Adrenal gland (tissue), 12 donors: Measurements from ENCODE around the gene FOXJ3. TPM values are rescaled to one million over a fixed set of nuclear protein-coding genes. Genes with fewer than 3 reads are reported as not detected.
"Not testable (repeated sequence)": the region's sequence is repeated elsewhere in the genome, so short reads cannot be mapped to it uniquely, and the experiment has no call there.

Experiments
- DNase-seq, 7 donors: peaks; one replicate each; pipeline ENCODE4 v3.0.0-alpha.2; 2019 to 2020
- H3K27ac ChIP-seq, 5 donors: fragments of 200-600 bp; sonication (generic) in 4 of 5; 1 replicate in 3 of 5; 2 replicates in 2 of 5; pipeline versions ENCODE4 v1.5.1 to v1.8.0; 2016 to 2020; ENCODE audit warnings: mild to moderate bottlenecking in 1 of 5
- H3K27me3 ChIP-seq: fragments of 200-600 bp; 2 replicates; pipeline ENCODE4 v1.8.0; 2021
- H3K36me3 ChIP-seq, 2 donors: fragments of 200-600 bp; replicated peaks in 1 of 2; 1 replicate in 1 of 2; 2 replicates in 1 of 2; pipeline versions ENCODE4 v1.5.1 to v1.8.0; 2018 to 2022
- H3K4me1 ChIP-seq, 2 donors: fragments of 200-600 bp; replicated peaks in 1 of 2; 1 replicate in 1 of 2; 2 replicates in 1 of 2; pipeline versions ENCODE4 v1.5.1 to v1.8.0; 2018 to 2021
- H3K4me3 ChIP-seq, 4 donors: fragments of 200-600 bp; sonication (generic) in 3 of 4; one replicate each; pipeline ENCODE4 v1.5.1; 2016 to 2018
- H3K9me3 ChIP-seq, 3 donors: fragments of 200-600 bp; sonication (generic) in 1 of 3; replicated peaks in 1 of 3; 1 replicate in 2 of 3; 2 replicates in 1 of 3; pipeline versions ENCODE4 v1.5.1 to v1.8.0; 2016 to 2021
- POLR2A ChIP-seq, 2 donors: fragments of 450-650 bp; IDR thresholded peaks; one replicate each; pipeline ENCODE4 v1.6.1; 2017; ENCODE audit warnings: antibody characterized with exemption in 2 of 2, mild to moderate bottlenecking in 2 of 2, moderate library complexity in 1 of 2
- WGBS, 4 donors: extraction: QIAGEN DNeasy Blood & Tissue Kit in 2 of 4; methylation state at CpG; one replicate each; pipeline versions ENCODE4 v1.1.5 to v1.1.7; 2013 to 2017; 5-methylcytosine and 5-hydroxymethylcytosine counted together
- intact Hi-C, 2 donors: fragments of 100-400 bp; cut with DNase I; formaldehyde crosslinking; loops; one replicate each; pipeline versions ENCODE4 v1.14.1 to v1.15.0; 2022 to 2023
- polyA plus RNA-seq, 3 donors: library from polyadenylated mRNA; stranded (reverse); fragments of 200-250 nt in 2 of 3; fragments of 350-450 nt in 1 of 3; fragmentation: Illumina TruSeq in 1 of 3; extraction: RNeasy Lipid Tissue Mini Kit (QIAGEN cat#74804) in 1 of 3; gene quantifications; one replicate each; pipeline ENCODE4 v1.2.3, GENCODE V29; 2013 to 2014
- total RNA-seq, 9 donors: library from RNA; depleted of rRNA in 4 of 9; stranded (reverse); fragments of >200 nt in 4 of 9; fragments of 120-200 nt in 1 of 9; fragmentation: NEBNext Ultra II Directional in 1 of 9; extraction: Animal tissue kit (Norgen Biotek cat#: 25700) in 1 of 9; gene quantifications; one replicate each; pipeline versions ENCODE4 v1.1.0 to v1.2.4, GENCODE V29; 2013 to 2023
- TF ChIP-seq, protein P1 (sequence below), 6 experiments: fragments of 450-650 bp in 4 of 6; fragments of 200-600 bp in 2 of 6; sonication (generic) in 1 of 6; IDR thresholded peaks; 1 replicate in 5 of 6; 2 replicates in 1 of 6; pipeline versions ENCODE4 v1.5.1 to v1.8.0; 2016 to 2021; ENCODE audit warnings: antibody characterized with exemption in 6 of 6, mild to moderate bottlenecking in 2 of 6, moderate library complexity in 1 of 6
- donor health status: healthy with polysubstance abuse.
- donor health status: Bipolar disorder and iron deficiency.
- donor health status: DM: yes; HTN: yes; CAD: no.
- donor health status: DM: no; HTN: no; CAD: no.
- donor health status: DM: no; HTN: no; CAD: no.
- donor health status: DM: yes; HTN: yes; CAD: no.

Gene FOXJ3
- total and polyA plus RNA-seq, 12 donors = 8.4 to 58.5 (median 33.4) TPM

DNA sequence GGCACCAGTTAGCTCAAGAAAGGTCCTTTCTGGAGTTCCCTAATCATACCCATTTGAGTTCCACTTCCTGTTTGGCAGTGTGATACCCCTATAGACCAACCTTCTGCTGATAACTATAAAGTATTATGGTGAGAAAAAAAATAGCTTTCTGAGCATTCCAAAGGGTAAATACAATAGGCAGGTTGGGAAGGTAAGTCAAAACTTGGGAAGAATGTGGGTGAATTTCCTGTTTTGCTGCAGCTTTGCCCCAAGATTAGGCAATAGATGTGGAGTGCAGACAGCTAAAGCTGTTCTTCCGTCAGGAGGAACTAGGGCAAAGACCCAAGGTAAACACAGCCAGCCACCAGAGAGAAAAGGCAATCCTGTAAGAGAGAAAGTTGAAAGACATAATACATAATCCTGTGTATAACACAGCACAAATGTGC, 120.6 kb downstream of the FOXJ3 start:
- TF ChIP-seq, protein P1, sequence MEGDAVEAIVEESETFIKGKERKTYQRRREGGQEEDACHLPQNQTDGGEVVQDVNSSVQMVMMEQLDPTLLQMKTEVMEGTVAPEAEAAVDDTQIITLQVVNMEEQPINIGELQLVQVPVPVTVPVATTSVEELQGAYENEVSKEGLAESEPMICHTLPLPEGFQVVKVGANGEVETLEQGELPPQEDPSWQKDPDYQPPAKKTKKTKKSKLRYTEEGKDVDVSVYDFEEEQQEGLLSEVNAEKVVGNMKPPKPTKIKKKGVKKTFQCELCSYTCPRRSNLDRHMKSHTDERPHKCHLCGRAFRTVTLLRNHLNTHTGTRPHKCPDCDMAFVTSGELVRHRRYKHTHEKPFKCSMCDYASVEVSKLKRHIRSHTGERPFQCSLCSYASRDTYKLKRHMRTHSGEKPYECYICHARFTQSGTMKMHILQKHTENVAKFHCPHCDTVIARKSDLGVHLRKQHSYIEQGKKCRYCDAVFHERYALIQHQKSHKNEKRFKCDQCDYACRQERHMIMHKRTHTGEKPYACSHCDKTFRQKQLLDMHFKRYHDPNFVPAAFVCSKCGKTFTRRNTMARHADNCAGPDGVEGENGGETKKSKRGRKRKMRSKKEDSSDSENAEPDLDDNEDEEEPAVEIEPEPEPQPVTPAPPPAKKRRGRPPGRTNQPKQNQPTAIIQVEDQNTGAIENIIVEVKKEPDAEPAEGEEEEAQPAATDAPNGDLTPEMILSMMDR (IDR thresholded peaks at IDR 0.05) = no peak
- peak overlapping the region in 1 of 5 donors; percentile 3 for H3K27ac ChIP-seq
- H3K4me1 ChIP-seq = peaks cover 3 to 21% of the 10 kb centered on the region in 2 donors
- H3K36me3 ChIP-seq = no peaks in the 10 kb centered on the region
- 23 to 44% (median 27%) methylated on average over 1 of the region's 1 CpG for WGBS, 4 donors
- H3K9me3 ChIP-seq = no peaks in the 10 kb centered on the region
- intact Hi-C loops = no loop called here
- H3K27me3 ChIP-seq = no peaks in the 10 kb centered on the region
- H3K4me3 ChIP-seq = no peak overlapping the region
- DNase-seq = peak in 2 of 7 donors; percentile 20 to 44

DNA sequence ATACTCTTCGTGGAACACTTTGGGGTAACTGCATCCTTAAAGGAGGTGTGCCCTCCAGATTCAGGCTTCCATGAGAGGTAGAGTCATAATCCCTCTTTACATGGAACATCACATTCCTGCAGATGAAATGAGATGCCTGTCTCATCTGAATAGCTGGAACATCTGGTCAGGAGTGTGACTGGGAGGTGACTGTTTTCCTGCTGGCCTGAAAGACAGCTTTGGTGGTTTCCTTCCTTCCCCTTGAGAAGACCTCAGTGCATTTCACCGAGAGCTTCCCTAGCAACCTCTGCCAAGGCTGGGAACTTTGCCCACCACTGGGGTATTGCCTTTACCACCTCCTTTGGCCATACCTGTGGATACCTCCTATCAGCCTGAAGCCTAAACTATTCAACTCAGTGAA, 123.8 kb downstream of the FOXJ3 start:
- no peak for DNase-seq
- no peaks in the 10 kb centered on the region for H3K36me3 ChIP-seq
- H3K27me3 ChIP-seq = no peaks in the 10 kb centered on the region
- no peaks in the 10 kb centered on the region for H3K9me3 ChIP-seq
- TF ChIP-seq, protein P1 (IDR thresholded peaks at IDR 0.05) = no peak
- TF ChIP-seq POLR2A (IDR thresholded peaks at IDR 0.05) = no peak
- H3K27ac ChIP-seq = no peak overlapping the region
- intact Hi-C loops = no loop called here
- no peak overlapping the region for H3K4me3 ChIP-seq
- H3K4me1 ChIP-seq = peaks cover 3 to 21% of the 10 kb centered on the region in 2 donors
- WGBS, 4 donors = 86 to 92% (median 89%) methylated on average over 2 of the region's 2 CpGs

DNA sequence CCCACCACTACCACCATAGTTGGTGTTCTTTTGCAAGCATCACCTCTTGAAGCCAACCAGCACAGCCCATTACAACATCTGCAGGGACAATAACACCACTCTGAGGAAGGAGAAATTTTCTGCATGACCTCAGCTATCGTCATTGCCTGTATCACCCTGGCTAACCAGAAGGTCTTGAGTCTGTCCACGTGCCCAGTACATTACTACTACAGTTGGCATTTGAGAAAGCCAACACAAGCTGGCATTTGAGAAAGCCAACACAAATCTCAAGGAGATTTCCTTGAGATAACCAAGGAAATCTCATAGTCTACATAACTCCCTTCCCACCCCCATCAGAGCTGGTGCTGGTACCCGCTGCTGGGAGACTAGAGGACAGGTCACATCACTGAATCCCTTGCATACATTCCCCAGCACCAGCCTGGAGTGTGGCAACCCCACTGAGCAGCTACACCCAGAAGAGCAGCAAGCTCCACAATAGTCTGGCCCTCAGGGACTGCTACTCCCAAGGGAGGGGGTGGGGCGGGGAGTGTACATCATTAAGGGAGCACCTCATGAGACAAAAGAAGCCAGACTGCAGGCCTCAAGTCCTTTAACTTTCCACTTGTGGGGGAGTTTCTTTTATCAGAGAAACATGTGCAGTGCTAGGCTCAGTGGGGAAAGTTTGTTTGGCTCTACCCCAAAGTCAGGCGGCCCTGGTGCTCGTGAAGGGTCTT, 124.5 kb downstream of the FOXJ3 start:
- Histone ChIP-seq H3K36me3 (no peaks in the 10 kb centered on the region), H3K4me3 (no peak overlapping the region), H3K27me3 (no peaks in the 10 kb centered on the region), H3K4me1 (peaks cover 3 to 21% of the 10 kb centered on the region in 2 donors), H3K27ac (no peak overlapping the region), H3K9me3 (no peaks in the 10 kb centered on the region)
- 88 to 100% (median 92%) methylated on average over 6 of the region's 6 CpGs for WGBS, 4 donors
- DNase-seq = no peak
- no peak for TF ChIP-seq POLR2A (IDR thresholded peaks at IDR 0.05)
- TF ChIP-seq, protein P1 (IDR thresholded peaks at IDR 0.05) = no peak
- intact Hi-C loops = no loop called here

DNA sequence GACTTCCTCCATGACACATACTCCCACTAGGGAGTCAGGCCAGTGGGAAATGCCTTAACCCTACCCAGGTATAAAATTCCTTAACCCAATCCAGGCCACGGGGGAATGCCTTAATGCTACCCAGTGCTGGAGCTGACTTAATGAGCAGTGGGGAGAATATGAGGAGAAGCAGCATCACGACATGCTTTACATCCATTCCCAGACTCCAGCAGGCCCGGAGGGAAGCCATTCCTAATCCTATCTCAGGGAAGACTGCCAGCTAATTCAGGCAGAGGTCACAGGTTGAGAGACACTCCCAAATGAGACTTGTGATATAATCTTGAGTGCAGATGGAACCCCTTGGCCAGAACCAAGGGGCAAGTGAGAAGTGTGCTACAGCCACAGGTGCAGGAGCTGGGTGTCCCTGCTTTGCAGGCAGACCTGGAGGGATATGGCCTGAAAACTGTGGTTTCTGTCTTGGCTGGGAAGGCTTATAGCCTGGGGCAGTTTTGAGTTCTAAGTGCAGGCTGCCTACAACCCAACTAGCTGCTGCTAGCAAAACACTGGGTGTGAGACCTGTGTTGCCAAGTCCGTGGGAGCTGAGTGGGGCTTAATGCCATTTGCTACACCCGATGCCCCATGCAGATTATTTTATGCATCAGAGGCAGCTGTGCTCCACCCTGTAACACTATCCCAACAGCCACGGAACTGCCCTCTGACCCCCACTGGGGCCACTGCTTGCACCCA, 125.3 kb downstream of the FOXJ3 start:
- no peak for DNase-seq
- Histone ChIP-seq H3K36me3 (no peaks in the 10 kb centered on the region), H3K4me3 (no peak overlapping the region), H3K4me1 (peaks cover 1 to 17% of the 10 kb centered on the region in 2 donors), H3K9me3 (no peaks in the 10 kb centered on the region), H3K27ac (no peak overlapping the region), H3K27me3 (no peaks in the 10 kb centered on the region)
- WGBS, 4 donors = 85 to 90% (median 88%) methylated on average over 3 to 6 of the region's 6 CpGs
- intact Hi-C loops = no loop called here
- TF ChIP-seq, protein P1 (IDR thresholded peaks at IDR 0.05) = no peak
- TF ChIP-seq POLR2A (IDR thresholded peaks at IDR 0.05) = no peak

DNA sequence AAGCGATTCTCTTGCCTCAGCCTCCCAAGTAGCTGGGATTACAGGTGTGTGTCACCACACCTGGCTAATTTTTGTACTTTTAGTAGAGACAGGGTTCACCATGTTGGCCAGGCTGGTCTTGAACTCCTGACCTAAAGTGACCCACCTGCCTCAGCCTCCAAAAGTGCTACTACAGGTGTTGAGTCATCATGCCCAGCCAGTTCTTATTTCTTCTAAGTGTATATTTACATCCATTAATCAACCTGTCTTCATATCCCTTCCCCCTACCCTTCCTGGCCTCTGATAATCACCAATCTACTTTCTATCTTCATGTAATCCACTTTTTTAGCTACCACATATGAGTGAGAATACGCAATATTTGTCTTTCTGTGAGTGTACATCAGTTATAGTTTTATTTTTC, 128.1 kb downstream of the FOXJ3 start:
- H3K4me3 ChIP-seq, DNase-seq, H3K27me3 ChIP-seq, H3K4me1 ChIP-seq, H3K9me3 ChIP-seq, H3K36me3 ChIP-seq, H3K27ac ChIP-seq, intact Hi-C loops: not testable (repeated sequence)
- WGBS, 4 donors = 98 to 100% (median 100%) methylated on average over 2 of the region's 2 CpGs
